Aorta (tissue), 5 donors: ENCODE measurements around the gene CERKL. TPM values are rescaled to one million over a fixed set of nuclear protein-coding genes. Genes with fewer than 3 reads are reported as not detected.

Experiments
- ATAC-seq: fragments of 200-7000 bp; cut with Tn5 transposase; one replicate; pipeline ENCODE4 v1.9.1; 2022; ENCODE audit warnings: moderate library complexity; ENCODE audit not compliant: low FRiP score
- DNase-seq, 2 donors: peaks; one replicate each; pipeline ENCODE4 v3.0.0-alpha.2; 2020
- H3K27ac ChIP-seq, 2 donors: one replicate each; pipeline ENCODE4 v1.5.1; 2013; ENCODE audit warnings: low read length in 2 of 2, mild to moderate bottlenecking in 2 of 2, moderate library complexity in 2 of 2, control low read depth in 1 of 2, inconsistent platforms in 1 of 2, low read depth in 1 of 2
- H3K27me3 ChIP-seq, 2 donors: one replicate each; pipeline ENCODE4 v1.6.1; 2013; ENCODE audit warnings: control low read depth in 1 of 2, low read length in 1 of 2, mild to moderate bottlenecking in 1 of 2, moderate library complexity in 1 of 2; ENCODE audit not compliant: insufficient read depth in 2 of 2, control insufficient read depth in 1 of 2
- H3K36me3 ChIP-seq, 2 donors: one replicate each; pipeline ENCODE4 v1.6.1; 2013; ENCODE audit warnings: control low read depth in 1 of 2, low read length in 1 of 2, mild to moderate bottlenecking in 1 of 2; ENCODE audit not compliant: insufficient read depth in 2 of 2, control insufficient read depth in 1 of 2
- H3K4me1 ChIP-seq, 2 donors: one replicate each; pipeline ENCODE4 v1.6.1; 2013; ENCODE audit warnings: low read length in 2 of 2, control low read depth in 1 of 2, mild to moderate bottlenecking in 1 of 2, moderate library complexity in 1 of 2; ENCODE audit not compliant: insufficient read depth in 2 of 2, control insufficient read depth in 1 of 2
- H3K4me3 ChIP-seq, 2 donors: one replicate each; pipeline ENCODE4 v1.5.1; 2013; ENCODE audit warnings: low read length in 2 of 2, control low read depth in 1 of 2, mild to moderate bottlenecking in 1 of 2
- H3K9me3 ChIP-seq: one replicate; pipeline ENCODE4 v1.6.1; 2013; ENCODE audit warnings: mild to moderate bottlenecking, low read length; ENCODE audit not compliant: control insufficient read depth
- WGBS, 2 donors: extraction: QIAGEN DNeasy Blood & Tissue Kit; methylation state at CpG; one replicate each; pipeline ENCODE4 v1.1.7; 2013; 5-methylcytosine and 5-hydroxymethylcytosine counted together
- intact Hi-C, 2 donors: fragments of 100-400 bp; cut with DNase I; formaldehyde crosslinking; loops; one replicate each; pipeline versions ENCODE4 v1.14.2 to v1.15.0; 2022
- polyA plus RNA-seq, 2 donors: library from polyadenylated mRNA; stranded (reverse); fragments of 200-250 nt; gene quantifications; one replicate each; pipeline ENCODE4 v1.2.3, GENCODE V29; 2013
- total RNA-seq, 2 donors: library from RNA; stranded (reverse); fragmentation: NEBNext Ultra II Directional; extraction: Animal tissue kit (Norgen Biotek cat#: 25700); gene quantifications; one replicate each; pipeline ENCODE4 v1.2.1, GENCODE V29; 2021
- donor health status: healthy with polysubstance abuse.
- donor health status: Bipolar disorder and iron deficiency.
- donor health status: DM: no; HTN: no; CAD: no.
- donor health status: DM: no; HTN: no; CAD: no.
- donor health status: DM: yes; HTN: yes; CAD: no.

Gene CERKL
- total and polyA plus RNA-seq, 4 donors: 0.13 to 0.38 TPM; not detected in 2

DNA sequence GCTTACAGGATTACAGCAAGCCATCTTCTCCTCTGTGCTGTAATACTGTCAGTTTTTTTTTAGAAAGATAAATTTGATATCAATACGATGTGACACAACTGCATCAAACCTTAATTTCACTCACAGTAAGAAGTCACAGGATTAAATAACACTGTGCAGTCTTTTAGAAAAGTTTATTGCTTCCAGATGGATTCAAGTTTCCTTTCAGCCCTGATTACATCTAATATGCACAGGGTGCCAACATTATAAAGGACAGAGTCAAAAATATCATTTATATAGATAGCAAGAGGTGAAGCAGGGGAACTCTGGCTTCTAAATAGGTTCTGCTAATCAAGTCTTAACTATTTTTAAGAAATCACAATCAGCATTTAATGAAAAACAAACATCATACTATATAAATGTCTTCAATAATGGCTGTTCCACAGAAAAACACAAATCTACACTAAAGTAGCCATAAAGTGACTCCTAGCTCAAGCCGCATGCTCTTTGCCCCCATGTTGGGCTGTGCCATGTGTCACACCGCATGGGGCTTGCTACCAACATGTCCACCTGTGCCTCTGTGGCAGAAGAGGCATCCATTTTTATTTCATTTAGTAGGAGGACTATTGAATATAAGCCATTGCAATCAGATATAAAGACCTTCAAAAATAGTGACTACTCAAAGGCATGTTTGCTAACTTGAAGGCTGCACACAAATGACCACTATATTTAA, 35.0 kb downstream of the CERKL start:
- 76 to 82% methylated on average over 3 of the region's 3 CpGs for WGBS, 2 donors
- intact Hi-C loops: no loop called here

DNA sequence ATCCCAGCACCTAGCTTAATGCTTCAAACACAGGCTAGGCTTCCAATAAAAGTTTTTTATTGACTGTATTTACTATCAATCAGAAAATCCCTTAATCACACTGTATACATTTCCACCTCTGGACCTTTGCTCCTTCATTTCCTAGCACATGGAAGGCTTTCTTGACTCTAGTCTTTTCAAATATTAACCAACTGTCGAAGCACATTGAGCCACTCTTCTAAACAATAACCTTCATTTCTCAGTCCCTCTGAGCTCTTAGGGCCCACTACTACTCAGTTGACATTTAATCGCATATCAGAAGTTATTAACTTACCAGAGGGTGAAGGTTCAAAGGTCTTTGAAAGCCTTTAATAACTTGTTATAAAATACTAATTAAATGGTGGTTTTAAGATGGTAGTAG, 37.4 kb downstream of the CERKL start:
- 84 to 87% methylated on average over 2 of the region's 2 CpGs for WGBS, 2 donors
- H3K4me1 ChIP-seq: no peaks in the 10 kb centered on the region
- H3K27me3 ChIP-seq: no peaks in the 10 kb centered on the region
- no peak for DNase-seq
- H3K36me3 ChIP-seq: no peaks in the 10 kb centered on the region
- H3K9me3 ChIP-seq: no peaks in the 10 kb centered on the region
- intact Hi-C loops: no loop called here
- ATAC-seq: no peak
- no peak overlapping the region for H3K27ac ChIP-seq
- no peak overlapping the region for H3K4me3 ChIP-seq

More for the DNA sequence above, 35.0 kb downstream of the CERKL start:
- H3K27ac ChIP-seq: no peak overlapping the region
- no peak for DNase-seq
- H3K9me3 ChIP-seq: no peaks in the 10 kb centered on the region
- no peaks in the 10 kb centered on the region for H3K36me3 ChIP-seq
- no peak overlapping the region for H3K4me3 ChIP-seq
- H3K4me1 ChIP-seq: no peaks in the 10 kb centered on the region
- ATAC-seq: no peak
- H3K27me3 ChIP-seq: no peaks in the 10 kb centered on the region

- no peak for ATAC-seq
- DNase-seq: no peak
- no peaks in the 10 kb centered on the region for H3K36me3 ChIP-seq
- no peak overlapping the region for H3K4me3 ChIP-seq
- WGBS, 2 donors: 52 to 60% methylated on average over 1 of the region's 1 CpG
- no peaks in the 10 kb centered on the region for H3K27me3 ChIP-seq
- H3K27ac ChIP-seq: no peak overlapping the region
- intact Hi-C loops: no loop called here
- no peaks in the 10 kb centered on the region for H3K4me1 ChIP-seq
- no peaks in the 10 kb centered on the region for H3K9me3 ChIP-seq
These were observed 40.2 kb downstream of the CERKL start for GRCh38 chr2:181616715-181617114.

GRCh38 chr2:181614874-181615638, 41.8 kb downstream of the CERKL start:
- H3K27me3 ChIP-seq: no peaks in the 10 kb centered on the region
- 43 to 54% methylated on average over 7 of the region's 7 CpGs for WGBS, 2 donors
- H3K4me1 ChIP-seq: no peaks in the 10 kb centered on the region
- ATAC-seq (no peak), DNase-seq (no peak)
- H3K9me3 ChIP-seq: no peaks in the 10 kb centered on the region
- no peak overlapping the region for H3K27ac ChIP-seq
- intact Hi-C loops: no loop called here
- no peak overlapping the region for H3K4me3 ChIP-seq
- H3K36me3 ChIP-seq: no peaks in the 10 kb centered on the region

- Histone ChIP-seq H3K9me3 (no peaks in the 10 kb centered on the region), H3K36me3 (no peaks in the 10 kb centered on the region), H3K27ac (no peak overlapping the region), H3K4me3 (no peak overlapping the region), H3K27me3 (no peaks in the 10 kb centered on the region), H3K4me1 (no peaks in the 10 kb centered on the region)
- DNase-seq (no peak), ATAC-seq (no peak)
- 36 to 48% methylated on average over 2 of the region's 2 CpGs for WGBS, 2 donors
- intact Hi-C loops: no loop called here
These were observed 43.7 kb downstream of the CERKL start for GRCh38 chr2:181613241-181613640.

- Histone ChIP-seq H3K9me3 (peaks cover 2% of the 10 kb centered on the region), H3K4me3 (no peak overlapping the region), H3K36me3 (no peaks in the 10 kb centered on the region), H3K27ac (no peak overlapping the region), H3K4me1 (no peaks in the 10 kb centered on the region), H3K27me3 (no peaks in the 10 kb centered on the region)
- intact Hi-C loops: no loop called here
- ATAC-seq (no peak), DNase-seq (no peak)
- WGBS, 2 donors: 83 to 86% methylated on average over 4 of the region's 4 CpGs
These were observed 49.0 kb downstream of the CERKL start for GRCh38 chr2:181607629-181608590.

GRCh38 chr2:181605889-181606837, 50.7 kb downstream of the CERKL start:
- no peak overlapping the region for H3K4me3 ChIP-seq
- ATAC-seq: no peak
- DNase-seq: no peak
- H3K36me3 ChIP-seq: no peaks in the 10 kb centered on the region
- no peak overlapping the region for H3K27ac ChIP-seq
- WGBS, 2 donors: 67 to 81% methylated on average over 2 of the region's 3 CpGs
- no peaks in the 10 kb centered on the region for H3K4me1 ChIP-seq
- H3K9me3 ChIP-seq: peaks cover 2% of the 10 kb centered on the region
- no peaks in the 10 kb centered on the region for H3K27me3 ChIP-seq
- intact Hi-C loops: no loop called here

DNA sequence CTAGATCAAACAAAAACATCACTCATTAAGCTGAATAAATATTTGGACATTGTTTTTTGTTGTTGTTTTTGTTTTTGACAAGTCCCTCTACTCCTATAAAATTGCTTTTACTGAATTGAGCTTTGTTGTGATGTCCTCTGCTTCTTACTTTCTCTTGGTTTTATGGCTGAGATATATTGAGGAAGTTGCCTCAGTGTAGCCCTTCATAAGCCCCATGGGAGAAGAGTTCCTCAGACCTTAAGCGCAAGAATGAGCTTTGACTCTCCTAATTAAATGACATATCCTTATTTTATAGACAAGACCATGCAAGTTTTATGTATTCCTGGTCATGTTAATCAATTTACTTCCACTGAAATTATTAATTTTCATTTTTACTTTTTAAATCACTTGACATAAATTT, 54.9 kb downstream of the CERKL start:
- Histone ChIP-seq H3K27me3 (no peaks in the 10 kb centered on the region), H3K9me3 (peaks cover 2% of the 10 kb centered on the region), H3K36me3 (no peaks in the 10 kb centered on the region), H3K4me1 (no peaks in the 10 kb centered on the region), H3K4me3 (no peak overlapping the region), H3K27ac (no peak overlapping the region)
- no peak for ATAC-seq
- WGBS, 2 donors: 84 to 90% methylated on average over 1 of the region's 1 CpG
- no peak for DNase-seq
- intact Hi-C loops: no loop called here
